ENCODE results near the gene CHRNA1. TPM values are rescaled to one million over a fixed set of nuclear protein-coding genes. Genes with fewer than 3 reads are reported as not detected.
A peak's percentile ranks its signal among the peaks of the same experiment; 100 is the strongest.

The CHRNA1 gene
- total and polyA plus RNA-seq, 2 experiments from 2014 or later = not detected

GRCh38 chr2:174779361-174779928 is 15.2 kb upstream of the CHRNA1 start:
- no peaks in the 10 kb centered on the region for H3K36me3 Mint-ChIP-seq (ENCODE audit: low read depth)
- H2AFZ ChIP-seq = peak overlapping the region; percentile 14; the same call in 1 of the 2 replicates
- no peak for DNase-seq (ENCODE audit: low spot score)
- no peak overlapping the region for H3K27ac Mint-ChIP-seq
- peaks cover 20% of the 10 kb centered on the region for H3K27me3 Mint-ChIP-seq (ENCODE audit: insufficient read depth, low read depth, poor library complexity)
- H3K4me1 ChIP-seq (ENCODE audit: insufficient read depth) = peaks cover 30% of the 10 kb centered on the region
- no peaks in the 10 kb centered on the region for H4K20me1 ChIP-seq (replicated peaks; ENCODE audit: insufficient read depth)
- H3K79me2 ChIP-seq (replicated peaks; ENCODE audit: insufficient read depth) = no peaks in the 10 kb centered on the region
- H3K9me3 Mint-ChIP-seq = no peaks in the 10 kb centered on the region
- H3K4me3 Mint-ChIP-seq = no peak overlapping the region
- H3K9me2 ChIP-seq (ENCODE audit: insufficient read depth) = peaks cover 8% of the 10 kb centered on the region; the same call in 1 of the 2 replicates
- H3F3A ChIP-seq (replicated peaks; ENCODE audit: low read depth) = no peaks in the 10 kb centered on the region
- no peak overlapping the region for H3K4me3 ChIP-seq
- no peak overlapping the region for H3K4me2 ChIP-seq
- TF ChIP-seq STAT1 (IDR thresholded peaks at IDR 0.05; ENCODE audit: unreplicated experiment) (no peak), REST (IDR thresholded peaks at IDR 0.05; ENCODE audit: unreplicated experiment) (no peak), EZH2 (IDR thresholded peaks at IDR 0.05; ENCODE audit: low read depth, unreplicated experiment) (no peak), ZNF331 (CRISPR knock-in tag; IDR thresholded peaks at IDR 0.05; ENCODE audit: low read depth) (no peak), CREB1 (CRISPR knock-in tag; IDR thresholded peaks at IDR 0.05; ENCODE audit: low read depth) (no peak), CTCF (conservative IDR thresholded peaks at IDR 0.05; ENCODE audit: low read depth in 2 of 2) (no peak), JUNB (IDR thresholded peaks at IDR 0.05; ENCODE audit: unreplicated experiment) (no peak), ZNF462 (CRISPR knock-in tag; IDR thresholded peaks at IDR 0.05) (no peak), ZNF114 (CRISPR knock-in tag; IDR thresholded peaks at IDR 0.05) (no peak), ETS1 (IDR thresholded peaks at IDR 0.05) (no peak), POLR2AphosphoS5 (IDR thresholded peaks at IDR 0.05; ENCODE audit: low read depth) (no peak), NANOG (IDR thresholded peaks at IDR 0.05; ENCODE audit: borderline replicate concordance) (no peak), EZH2phosphoT487 (IDR thresholded peaks at IDR 0.05; ENCODE audit: unreplicated experiment) (no peak)
- no peaks in the 10 kb centered on the region for H3K36me3 ChIP-seq (ENCODE audit: insufficient read depth)
- no peaks in the 10 kb centered on the region for H3K27me3 ChIP-seq (ENCODE audit: insufficient read depth)
- no peak for ATAC-seq
- H3K4me1 Mint-ChIP-seq = peaks cover 52% of the 10 kb centered on the region
- H3K27ac ChIP-seq (ENCODE audit: low read depth) = no peak overlapping the region

Data from GM23338 (cell line).